HepG2 (cell line): Measurements from ENCODE around the gene NUDT21. TPM values are rescaled to one million over a fixed set of nuclear protein-coding genes. Genes with fewer than 3 reads are reported as not detected.

Experiments
- ATF6 ChIP-seq: sonication (generic); formaldehyde crosslinking; conservative IDR thresholded peaks from 2 replicates; pipeline ENCODE4 v1.4.0; 2020; ENCODE audit warnings: missing genetic modification reagents
- GPBP1L1 ChIP-seq: sonication (generic); formaldehyde crosslinking; IDR thresholded peaks from 2 replicates; pipeline ENCODE4 v1.5.0; 2020; ENCODE audit warnings: mild to moderate bottlenecking, missing genetic modification reagents
- JUN ChIP-seq: sonication (generic); formaldehyde crosslinking; IDR thresholded peaks from 2 replicates; pipeline ENCODE4 v1.4.0; 2020; ENCODE audit warnings: mild to moderate bottlenecking, missing genetic modification reagents
- MYNN ChIP-seq: sonication (generic); formaldehyde crosslinking; IDR thresholded peaks from 2 replicates; pipeline ENCODE4 v1.4.0; 2020; ENCODE audit warnings: mild to moderate bottlenecking, low read depth, missing genetic modification reagents
- NR2F6 ChIP-seq, 2 experiments: IDR thresholded peaks; 2 replicates each; pipeline ENCODE4 v1.6.1; 2016; ENCODE audit warnings: antibody characterized with exemption in 1 of 2, mild to moderate bottlenecking in 1 of 2
- PATZ1 ChIP-seq: sonication (generic); formaldehyde crosslinking; IDR thresholded peaks from 2 replicates; pipeline ENCODE4 v1.4.0; 2020; ENCODE audit warnings: missing genetic modification reagents
- RFX3 ChIP-seq: IDR thresholded peaks from 2 replicates; pipeline ENCODE4 v1.6.1; 2016; ENCODE audit warnings: missing biosample characterization, missing genetic modification reagents
- SNAPC5 ChIP-seq: sonication (generic); formaldehyde crosslinking; IDR thresholded peaks from 2 replicates; pipeline ENCODE4 v1.8.1; 2023; ENCODE audit warnings: mild to moderate bottlenecking, missing genetic modification reagents, borderline replicate concordance
- SPEN ChIP-seq: sonication (generic); formaldehyde crosslinking; IDR thresholded peaks from 2 replicates; pipeline ENCODE4 v1.5.1; 2020; ENCODE audit warnings: low read depth, mild to moderate bottlenecking, missing genetic modification reagents
- SRSF4 ChIP-seq: fragments of 200-400 bp; formaldehyde crosslinking; IDR thresholded peaks from one replicate; pipeline ENCODE4 v1.6.1; 2018; ENCODE audit warnings: mild to moderate bottlenecking, low read depth, low read length, moderate library complexity; ENCODE audit not compliant: poor library complexity, severe bottlenecking
- TCF7 ChIP-seq: sonication (generic); IDR thresholded peaks from 2 replicates; pipeline ENCODE4 v1.6.1; 2016; ENCODE audit warnings: antibody characterized with exemption, low read depth
- TGIF2 ChIP-seq: IDR thresholded peaks from 2 replicates; pipeline ENCODE4 v1.6.1; 2016; ENCODE audit warnings: control low read depth, missing compliant biosample characterization
- ZNF512 ChIP-seq: sonication (generic); formaldehyde crosslinking; IDR thresholded peaks from 2 replicates; pipeline ENCODE4 v1.4.0; 2020; ENCODE audit warnings: mild to moderate bottlenecking, missing genetic modification reagents
- polyA plus RNA-seq, 8 experiments: library from polyadenylated mRNA; depleted of rRNA in 3 of 8; stranded (reverse) in 7 of 8; unstranded in 1 of 8; fragments of >200 nt; fragmentation: Illumina TruSeq in 4 of 8; extraction: Trizol in 4 of 8; gene quantifications; 2 replicates each; pipeline versions ENCODE4 v1.2.1 to v1.2.3, GENCODE V29; 2011 to 2016; ENCODE audit warnings: low read depth in 4 of 8, missing spikeins in 1 of 8, mixed read lengths in 1 of 8; ENCODE audit not compliant: insufficient read depth in 1 of 8
- total RNA-seq, 5 experiments: library from RNA; depleted of rRNA; stranded (reverse); fragments of >200 nt; fragmentation: Illumina TruSeq; extraction: Trizol; gene quantifications; 2 replicates each; pipeline ENCODE4 v1.2.3, GENCODE V29; 2016; ENCODE audit warnings: low read depth in 1 of 5
- TF ChIP-seq, protein P1 (sequence below): sonication (generic); formaldehyde crosslinking; IDR thresholded peaks from 2 replicates; pipeline ENCODE4 v1.5.1; 2020; ENCODE audit warnings: mild to moderate bottlenecking, moderate library complexity, missing genetic modification reagents
- TF ChIP-seq, protein P2 (sequence below): IDR thresholded peaks from 2 replicates; pipeline ENCODE4 v1.6.1; 2018; ENCODE audit warnings: missing genetic modification reagents

NUDT21 gene
- total and polyA plus RNA-seq, 2 of the 13 experiments (the other 11 are each of a cell fraction or from before 2014, with no cell fraction given) = 177 to 210 TPM

GRCh38 chr16:56451753-56452689 lies 889 bp upstream of the NUDT21 start (continued):
- peak; percentile 46; the same call in 1 of the 2 replicates for TF ChIP-seq PATZ1 (CRISPR knock-in tag)
- TF ChIP-seq GPBP1L1 (CRISPR knock-in tag) = no peak
- no peak; the same call in 1 of the 2 replicates for TF ChIP-seq TGIF2
- no peak for TF ChIP-seq MYNN (CRISPR knock-in tag)
- TF ChIP-seq ZNF512 (CRISPR knock-in tag) = no peak
- TF ChIP-seq JUN = no peak
- TF ChIP-seq RFX3 (CRISPR knock-in tag) = no peak
- no peak for TF ChIP-seq SPEN (CRISPR knock-in tag)
- no peak for TF ChIP-seq NR2F6 (IDR thresholded peaks at IDR 0.05)
- no peak for TF ChIP-seq NR2F6 (CRISPR knock-in tag; IDR thresholded peaks at IDR 0.05)
- TF ChIP-seq TCF7 = no peak
- no peak for TF ChIP-seq SRSF4
- no peak for TF ChIP-seq ATF6
- TF ChIP-seq SNAPC5 (CRISPR knock-in tag) = no peak; the same call in 1 of the 2 replicates
- TF ChIP-seq, protein P1, sequence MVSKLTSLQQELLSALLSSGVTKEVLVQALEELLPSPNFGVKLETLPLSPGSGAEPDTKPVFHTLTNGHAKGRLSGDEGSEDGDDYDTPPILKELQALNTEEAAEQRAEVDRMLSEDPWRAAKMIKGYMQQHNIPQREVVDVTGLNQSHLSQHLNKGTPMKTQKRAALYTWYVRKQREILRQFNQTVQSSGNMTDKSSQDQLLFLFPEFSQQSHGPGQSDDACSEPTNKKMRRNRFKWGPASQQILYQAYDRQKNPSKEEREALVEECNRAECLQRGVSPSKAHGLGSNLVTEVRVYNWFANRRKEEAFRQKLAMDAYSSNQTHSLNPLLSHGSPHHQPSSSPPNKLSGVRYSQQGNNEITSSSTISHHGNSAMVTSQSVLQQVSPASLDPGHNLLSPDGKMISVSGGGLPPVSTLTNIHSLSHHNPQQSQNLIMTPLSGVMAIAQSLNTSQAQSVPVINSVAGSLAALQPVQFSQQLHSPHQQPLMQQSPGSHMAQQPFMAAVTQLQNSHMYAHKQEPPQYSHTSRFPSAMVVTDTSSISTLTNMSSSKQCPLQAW = no peak; the same call in none of the 2 replicates
- TF ChIP-seq, protein P2, sequence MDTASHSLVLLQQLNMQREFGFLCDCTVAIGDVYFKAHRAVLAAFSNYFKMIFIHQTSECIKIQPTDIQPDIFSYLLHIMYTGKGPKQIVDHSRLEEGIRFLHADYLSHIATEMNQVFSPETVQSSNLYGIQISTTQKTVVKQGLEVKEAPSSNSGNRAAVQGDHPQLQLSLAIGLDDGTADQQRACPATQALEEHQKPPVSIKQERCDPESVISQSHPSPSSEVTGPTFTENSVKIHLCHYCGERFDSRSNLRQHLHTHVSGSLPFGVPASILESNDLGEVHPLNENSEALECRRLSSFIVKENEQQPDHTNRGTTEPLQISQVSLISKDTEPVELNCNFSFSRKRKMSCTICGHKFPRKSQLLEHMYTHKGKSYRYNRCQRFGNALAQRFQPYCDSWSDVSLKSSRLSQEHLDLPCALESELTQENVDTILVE (CRISPR knock-in tag) = 0 out of 2 replicates have a peak, but pooled peaks have one; percentile 4
